LNCaP clone FGC (cell line): ENCODE results near the gene CHCHD6.

Experiments used
- DNase-seq: peaks from one replicate; pipeline ENCODE4 v3.0.0-alpha.2; 2011; ENCODE audit warnings: low read depth
- H3K4me3 ChIP-seq: 2 replicates; pipeline ENCODE4 v1.5.1; 2011; ENCODE audit warnings: mild to moderate bottlenecking, low read depth, low read length, control low read depth
- CTCF ChIP-seq: IDR thresholded peaks from 2 replicates; pipeline ENCODE4 v1.5.1; 2012; ENCODE audit warnings: mild to moderate bottlenecking; ENCODE audit not compliant: control insufficient read depth, insufficient read depth; ENCODE audit errors: extremely low read depth

Gene CHCHD6

GRCh38 chr3:126941721-126942270 lies 237.8 kb downstream of the CHCHD6 start:
- DNase-seq, result no peak
- TF ChIP-seq CTCF, result no peak
- H3K4me3 ChIP-seq, result no peak overlapping the region

GRCh38 chr3:126944089-126944965 lies 240.3 kb downstream of the CHCHD6 start:
- no peak overlapping the region for H3K4me3 ChIP-seq
- no peak for TF ChIP-seq CTCF
- no peak for DNase-seq

GRCh38 chr3:126945171-126945721 lies 241.2 kb downstream of the CHCHD6 start:
- no peak for DNase-seq

GRCh38 chr3:126945891-126946290 lies 241.9 kb downstream of the CHCHD6 start:
- H3K4me3 ChIP-seq, result no peak overlapping the region
- no peak for DNase-seq
- no peak for TF ChIP-seq CTCF

More at GRCh38 chr3:126945171-126945721, 241.2 kb downstream of the CHCHD6 start:
- H3K4me3 ChIP-seq, result no peak overlapping the region
- TF ChIP-seq CTCF, result 0 out of 2 replicates have a peak, but pooled peaks have one; percentile 1

- no peak for TF ChIP-seq CTCF
- no peak for DNase-seq
- H3K4me3 ChIP-seq, result no peak overlapping the region
Observed at GRCh38 chr3:126946405-126946804, 242.4 kb downstream of the CHCHD6 start.

GRCh38 chr3:126947429-126947828 lies 243.4 kb downstream of the CHCHD6 start:
- no peak overlapping the region for H3K4me3 ChIP-seq
- DNase-seq, result no peak
- TF ChIP-seq CTCF, result no peak
